ENCODE data around the gene SORCS2.

The SORCS2 gene

GRCh38 chr4:7267829-7268228, 75.5 kb downstream of the SORCS2 start:
- no peak for DNase-seq (ENCODE audit: low read depth in 2 of 2)

DNA sequence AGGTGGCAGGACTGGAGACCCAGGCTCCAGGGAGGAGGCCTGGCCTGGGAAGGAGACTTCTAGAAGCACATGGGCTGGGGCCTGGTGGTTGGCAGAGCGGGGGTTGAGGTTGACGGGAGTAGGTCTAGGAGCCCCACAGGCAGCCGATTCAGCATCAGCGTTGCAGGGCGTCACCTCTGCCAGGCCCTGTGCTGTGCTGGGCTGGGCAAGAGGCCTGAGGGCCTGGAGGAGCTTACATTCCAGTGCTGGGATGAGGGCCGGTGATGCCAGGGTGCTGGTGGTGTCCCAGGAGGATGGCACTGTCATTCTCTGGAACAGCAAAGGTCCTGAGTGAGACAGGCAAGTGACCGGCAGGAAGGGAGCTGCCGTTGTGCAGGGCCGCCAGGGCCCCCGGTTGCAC, 76.6 kb downstream of the SORCS2 start:
- DNase-seq (ENCODE audit: low read depth in 2 of 2): no peak

GRCh38 chr4:7270121-7270520, 77.8 kb downstream of the SORCS2 start:
- no peak for DNase-seq (ENCODE audit: low read depth in 2 of 2)

DNA sequence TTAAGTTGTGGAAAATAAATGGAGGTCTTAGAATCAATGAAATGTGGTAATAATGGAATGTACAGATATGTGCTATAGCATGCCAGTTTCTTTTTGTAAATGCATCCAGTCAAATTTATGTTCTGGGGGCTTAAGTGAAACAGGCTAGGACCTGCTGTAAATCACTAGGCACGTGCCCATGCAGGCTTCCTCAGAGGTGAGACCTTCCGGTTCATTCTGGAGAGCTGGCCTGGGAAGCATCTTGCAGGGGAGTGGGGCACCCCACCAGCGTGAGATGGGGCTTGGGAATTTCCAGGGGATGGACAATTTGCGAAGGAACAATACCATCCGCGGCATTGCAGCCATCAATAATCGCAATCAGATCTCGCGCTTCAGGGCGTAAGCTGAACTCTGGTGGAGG, 80.1 kb downstream of the SORCS2 start:
- DNase-seq (ENCODE audit: low read depth in 2 of 2): no peak

DNA sequence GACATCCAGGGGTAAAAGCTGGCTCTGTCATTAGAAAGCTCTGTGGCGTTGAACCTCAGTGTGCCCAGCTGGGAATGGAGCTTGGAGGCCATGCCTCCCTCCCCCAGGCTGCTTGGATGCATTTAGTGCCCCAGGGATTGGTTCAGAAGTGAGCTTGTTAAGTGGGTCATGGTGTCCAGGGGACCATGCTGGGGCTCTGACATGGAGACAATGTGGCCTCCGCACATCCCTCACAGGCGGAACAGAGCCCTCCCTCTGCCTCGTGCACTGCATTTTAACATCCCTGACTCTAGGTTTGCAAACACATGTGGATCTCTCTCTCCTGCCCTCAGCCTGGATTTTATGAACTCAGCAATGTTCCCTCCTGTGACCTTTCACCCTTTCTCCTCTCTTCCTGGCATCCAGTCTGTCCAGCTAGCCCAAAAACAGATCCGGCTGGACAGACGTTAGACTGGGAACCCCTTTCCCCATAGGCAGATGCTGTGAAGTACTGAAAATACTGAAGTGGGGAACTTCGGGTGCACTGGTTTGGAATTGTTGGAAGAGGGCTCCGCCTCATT, 81.5 kb downstream of the SORCS2 start:
- DNase-seq (ENCODE audit: low read depth in 2 of 2): no peak

DNA sequence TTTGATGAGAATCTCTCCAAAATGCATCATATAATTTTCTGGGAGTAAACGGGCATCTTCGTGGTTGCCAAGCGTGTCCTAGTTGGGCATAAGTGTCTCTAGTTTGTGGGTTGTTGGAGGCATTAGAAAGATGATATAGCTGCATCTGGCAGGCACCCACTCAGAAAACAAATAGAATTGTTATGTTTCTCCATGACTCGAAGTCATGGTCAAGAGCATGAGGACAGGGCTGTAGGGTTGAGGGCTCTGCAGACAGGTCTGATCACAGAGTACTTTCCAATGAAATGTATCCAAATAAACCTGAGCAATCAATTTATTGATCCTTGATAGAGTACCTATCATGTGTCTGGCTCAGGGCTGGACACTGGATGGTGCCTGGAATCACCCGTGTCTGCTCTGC, 82.7 kb downstream of the SORCS2 start:
- DNase-seq (ENCODE audit: low read depth in 2 of 2): no peak

- DNase-seq (ENCODE audit: low read depth in 2 of 2): no peak
Measured at GRCh38 chr4:7275490-7276154, 83.3 kb downstream of the SORCS2 start.

GRCh38 chr4:7276515-7276914, 84.2 kb downstream of the SORCS2 start:
- no peak for DNase-seq (ENCODE audit: low read depth in 2 of 2)

GRCh38 chr4:7278071-7278765, 85.9 kb downstream of the SORCS2 start:
- no peak for DNase-seq (ENCODE audit: low read depth in 2 of 2)

DNA sequence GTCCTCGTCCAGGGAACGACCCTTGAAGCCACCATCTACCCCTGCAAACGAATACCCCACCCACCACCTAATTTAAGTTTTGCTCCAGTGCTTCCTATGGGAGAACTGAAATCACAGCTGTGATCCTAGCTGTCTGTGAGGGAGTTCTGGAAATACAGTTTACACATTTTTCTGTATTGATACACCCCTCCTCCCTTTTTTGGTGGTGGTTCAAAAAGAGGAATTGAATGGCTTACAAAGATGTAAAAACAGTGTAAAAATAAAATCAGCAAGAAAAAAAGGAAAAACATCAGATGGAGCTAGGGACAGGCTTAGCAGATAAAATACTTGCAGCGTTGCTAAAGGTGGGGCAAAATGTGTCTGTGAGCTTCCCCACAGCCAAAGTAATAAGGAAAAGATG, 86.6 kb downstream of the SORCS2 start:
- DNase-seq (ENCODE audit: low read depth in 2 of 2): no peak

DNA sequence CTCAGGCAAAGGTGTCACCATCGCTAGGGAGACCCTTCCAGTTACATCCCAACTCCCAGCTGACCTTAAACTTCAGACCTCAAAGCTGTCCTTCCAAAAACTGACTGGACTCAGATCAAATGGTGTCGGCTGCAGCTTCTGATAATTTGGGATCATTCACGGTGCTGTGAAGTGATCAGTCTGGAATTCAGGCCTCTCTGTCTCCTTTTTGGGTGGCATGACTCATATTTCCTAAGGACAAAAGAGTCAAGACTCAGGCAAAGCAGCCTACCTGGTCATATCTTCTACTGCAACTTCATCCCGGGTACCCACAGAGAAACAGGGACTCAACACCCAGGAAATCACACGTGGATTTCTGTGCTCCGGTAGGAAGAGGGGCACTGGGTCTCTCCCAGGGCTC, 87.6 kb downstream of the SORCS2 start:
- DNase-seq (ENCODE audit: low read depth in 2 of 2): no peak

DNA sequence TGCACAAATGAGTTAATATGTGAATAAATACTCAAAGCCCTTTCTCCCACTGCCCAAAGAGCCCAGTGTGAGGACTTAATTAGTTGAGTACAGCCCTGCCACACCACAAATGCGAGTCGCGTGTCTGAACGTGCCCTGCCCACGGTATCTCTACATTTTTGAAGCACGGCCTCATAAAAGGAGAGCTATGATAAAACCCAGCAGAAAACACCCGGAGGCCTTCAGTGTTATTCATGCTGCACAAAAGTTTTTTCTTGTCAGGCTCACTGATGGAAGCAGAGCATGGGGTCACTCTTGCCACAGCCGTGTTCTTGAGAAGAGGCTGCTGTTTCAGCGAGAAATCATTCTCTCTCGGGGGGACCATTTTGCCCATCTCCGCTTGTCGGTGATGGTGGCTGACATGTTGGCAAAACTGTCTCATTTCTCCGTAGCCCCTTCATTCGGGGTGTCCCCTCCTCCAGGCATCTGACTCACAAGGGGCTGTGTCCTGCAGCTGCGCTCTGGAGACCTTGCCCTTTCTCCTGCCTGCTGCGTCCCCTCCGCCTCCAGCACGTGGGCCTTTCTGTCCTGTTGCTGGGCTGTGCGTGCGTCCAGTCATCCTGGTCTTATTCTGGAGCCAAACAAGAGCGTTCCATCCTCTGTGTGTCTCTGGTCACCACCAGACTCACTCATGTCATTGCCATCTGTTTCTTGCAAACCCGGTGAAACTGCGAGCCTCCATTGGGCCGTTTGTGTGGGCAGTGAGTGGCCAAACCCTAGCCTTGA, 88.8 kb downstream of the SORCS2 start:
- no peak for DNase-seq (ENCODE audit: low read depth in 2 of 2)

- no peak for DNase-seq (ENCODE audit: low read depth in 2 of 2)
Measured at GRCh38 chr4:7281691-7282665, 89.6 kb downstream of the SORCS2 start.

GRCh38 chr4:7282786-7283440, 90.6 kb downstream of the SORCS2 start:
- no peak for DNase-seq (ENCODE audit: low read depth in 2 of 2)

DNA sequence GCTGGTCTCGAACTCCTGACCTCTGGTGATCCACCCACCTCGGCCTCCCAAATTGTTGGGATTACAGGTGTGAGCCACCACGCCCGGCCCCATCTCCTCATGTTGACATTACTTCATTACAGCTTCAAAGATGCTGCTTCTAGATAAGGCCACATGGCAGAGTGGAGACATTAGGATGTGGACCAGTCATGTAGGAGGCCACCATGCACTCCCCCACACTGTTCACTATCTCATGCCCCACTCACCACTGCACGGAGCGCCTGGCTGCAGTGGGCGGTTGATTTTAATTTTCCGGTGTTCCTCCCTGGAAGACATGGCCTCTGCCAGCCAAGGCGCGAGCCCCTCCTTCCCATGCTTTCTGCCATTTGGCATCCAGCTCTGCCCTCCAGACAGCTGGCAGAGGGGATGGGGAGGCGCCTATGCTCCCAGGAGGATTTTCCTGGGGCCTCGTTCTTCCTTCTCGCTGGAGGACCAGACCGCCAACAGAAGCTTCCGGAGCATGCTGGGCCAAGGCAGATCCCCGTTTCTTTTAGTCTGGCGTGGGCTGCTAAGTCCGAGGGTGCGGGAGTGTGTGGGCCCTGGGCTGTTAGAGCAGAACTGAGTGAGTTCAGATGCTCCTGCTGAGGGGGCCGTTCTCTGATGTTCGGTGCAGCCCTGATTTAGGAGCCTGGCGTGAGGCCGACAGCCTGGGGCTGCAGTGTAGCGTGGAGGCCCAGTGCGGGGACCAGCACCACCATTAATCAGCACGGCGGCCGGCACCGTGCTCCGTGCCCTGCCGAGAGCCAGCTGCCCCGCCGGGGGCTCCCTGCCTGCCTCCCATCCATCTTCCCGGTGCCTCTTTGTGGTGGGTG, 93.1 kb downstream of the SORCS2 start:
- DNase-seq (ENCODE audit: low read depth in 2 of 2): no peak

DNA sequence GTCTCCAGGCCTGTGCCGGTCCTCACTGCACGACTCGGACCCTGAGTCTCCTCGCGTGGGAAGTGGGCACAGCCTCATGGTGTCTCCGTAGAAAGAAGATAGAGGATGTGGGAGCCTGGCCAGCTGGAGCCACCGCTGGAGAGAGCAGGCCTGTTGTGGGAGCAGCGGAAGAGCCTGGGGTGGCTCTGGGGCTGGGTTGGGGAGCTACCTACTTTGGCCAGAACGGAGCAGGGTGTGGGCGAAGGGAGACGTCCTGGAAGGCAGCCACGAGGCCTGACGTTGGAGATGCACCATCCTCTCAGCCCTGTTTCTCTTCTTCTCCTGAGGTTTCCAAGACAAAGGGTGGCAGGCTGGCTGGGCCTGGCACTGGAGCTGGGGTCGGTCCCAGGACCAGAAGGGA, 93.8 kb downstream of the SORCS2 start:
- DNase-seq (ENCODE audit: low read depth in 2 of 2): no peak

DNA sequence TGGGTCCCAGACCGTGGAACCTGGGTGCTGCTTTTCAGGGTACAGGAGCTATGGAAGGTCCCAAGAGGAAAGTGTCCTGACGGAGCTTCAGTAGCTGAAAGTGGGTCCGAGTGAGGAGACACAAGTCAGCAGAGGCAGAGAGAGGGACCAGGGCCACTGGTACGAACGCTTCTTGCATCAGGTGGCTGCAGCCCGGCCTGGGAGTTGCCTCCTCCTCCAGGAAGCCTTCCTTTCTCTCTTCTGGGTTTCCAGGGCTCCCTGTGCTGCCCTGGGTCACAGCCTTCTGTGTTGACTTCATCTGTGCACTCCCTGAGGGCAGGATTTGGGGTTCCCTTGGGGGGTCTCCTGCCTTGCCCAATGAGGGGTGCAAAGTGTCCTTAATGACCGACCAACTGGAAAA, 94.5 kb downstream of the SORCS2 start:
- DNase-seq (ENCODE audit: low read depth in 2 of 2): no peak

DNA sequence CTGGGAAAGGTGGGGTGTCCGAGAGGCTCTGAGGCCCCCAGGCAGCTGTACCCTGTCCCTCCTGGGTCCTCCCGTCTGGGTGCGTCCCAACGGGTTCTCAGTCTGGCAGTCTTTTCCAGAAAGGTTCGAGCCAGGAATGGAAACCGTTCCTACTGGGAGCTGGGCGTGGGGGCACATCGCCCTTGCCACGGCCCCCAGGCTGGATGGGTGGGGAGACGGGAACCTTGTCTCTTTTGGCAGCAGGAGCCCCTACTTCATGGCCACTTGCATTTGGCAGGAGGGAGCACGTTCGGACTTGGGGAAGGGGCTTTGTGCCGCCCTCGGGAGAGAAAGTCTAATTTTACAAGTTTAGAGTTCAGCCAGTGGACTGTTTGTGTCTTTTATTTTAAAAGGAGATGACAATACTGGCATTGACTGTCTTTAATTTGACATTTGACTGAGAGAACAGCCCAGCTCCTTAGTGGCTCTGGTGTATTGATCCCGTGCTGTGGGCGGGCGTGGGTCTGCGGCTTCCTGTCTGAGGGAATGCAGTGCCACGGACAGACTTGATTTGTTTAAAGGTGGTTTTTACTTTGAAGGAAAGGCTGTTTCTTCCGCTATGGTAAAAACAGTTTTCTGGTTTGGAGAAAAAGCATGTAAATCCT, 95.1 kb downstream of the SORCS2 start:
- DNase-seq (ENCODE audit: low read depth in 2 of 2): no peak

- no peak for DNase-seq (ENCODE audit: low read depth in 2 of 2)
Measured at GRCh38 chr4:7287918-7288280, 95.6 kb downstream of the SORCS2 start.
